Spleen (tissue), 7 donors: ENCODE data around the gene ARHGEF7.

Experiments
- CTCF ChIP-seq, 11 experiments: fragments of 200-600 bp in 7 of 11; fragments of 450-650 bp in 4 of 11; sonication (generic) in 4 of 11; IDR thresholded peaks in 8 of 11; conservative IDR thresholded peaks in 3 of 11; 1 replicate in 7 of 11; 2 replicates in 4 of 11; pipeline versions ENCODE4 v1.4.0 to v1.8.0; 2016 to 2021; ENCODE audit warnings: antibody characterized with exemption in 11 of 11, inconsistent platforms in 4 of 11, mild to moderate bottlenecking in 1 of 11
- POLR2A ChIP-seq, 3 donors: fragments of 450-650 bp; IDR thresholded peaks; one replicate each; pipeline ENCODE4 v1.5.1; 2017; ENCODE audit warnings: antibody characterized with exemption in 3 of 3, mild to moderate bottlenecking in 1 of 3
- donor health status: DM: no; HTN: no; CAD: no; lungs with moderate emphysema.
- donor health status: DM: no; HTN: no; CAD: no.
- donor health status: DM: no; HTN: no; CAD: no.

- TF ChIP-seq CTCF (IDR thresholded peaks at IDR 0.05 in 8 of 11, conservative IDR thresholded peaks at IDR 0.05 in 3 of 11) (no peak), POLR2A (IDR thresholded peaks at IDR 0.05) (no peak)
Observed at GRCh38 chr13:111143865-111144540, 28.9 kb downstream of the ARHGEF7 start.
